ENCODE measurements around the gene QSOX1.

GRCh38 chr1:180199018-180199417, 44.3 kb downstream of the QSOX1 start:
- no peak for TF ChIP-seq SMC3 (IDR thresholded peaks at IDR 0.05; ENCODE audit: low read depth, low read length)
- TF ChIP-seq POLR2A (IDR thresholded peaks at IDR 0.05; ENCODE audit: low read depth, low read length) = no peak
- TF ChIP-seq CTCF (conservative IDR thresholded peaks at IDR 0.05; ENCODE audit: low read depth, low read length) = no peak
- no peak for TF ChIP-seq CEBPB (IDR thresholded peaks at IDR 0.05; ENCODE audit: low read depth, low read length)
- TF ChIP-seq MAZ (IDR thresholded peaks at IDR 0.05; ENCODE audit: borderline replicate concordance, low read depth, low read length) = no peak
- TF ChIP-seq FOS (IDR thresholded peaks at IDR 0.05; ENCODE audit: low read depth, low read length) = no peak
